AG20443 (cell line): Measurements from ENCODE around the gene BCHE.
"Not testable (repeated sequence)": the region's sequence is repeated elsewhere in the genome, so short reads cannot be mapped to it uniquely, and the experiment has no call there.

Experiments used
- DNase-seq: peaks from one replicate; pipeline ENCODE4 v3.0.0; 2012; ENCODE audit warnings: low spot score, mixed read lengths

Gene BCHE

DNA sequence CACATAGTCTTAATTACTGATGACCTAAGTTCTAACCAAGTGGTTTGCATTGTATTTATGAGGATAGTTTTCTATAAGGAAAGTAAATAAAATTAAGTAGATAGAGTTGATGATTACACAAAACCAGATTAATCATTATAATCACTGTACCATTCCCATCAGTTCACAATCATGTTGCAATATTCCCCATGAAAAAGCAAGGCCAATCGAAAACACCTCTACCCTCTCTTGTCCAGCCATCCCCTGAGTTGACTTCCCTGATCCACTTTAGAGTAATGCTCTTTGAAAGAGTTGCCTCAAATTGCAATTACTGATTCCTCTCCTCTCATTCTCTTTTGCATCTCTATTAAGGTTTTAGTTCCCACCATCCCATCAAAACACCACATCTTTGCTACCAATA lies 21.0 kb downstream of the BCHE start:
- DNase-seq: no peak

DNA sequence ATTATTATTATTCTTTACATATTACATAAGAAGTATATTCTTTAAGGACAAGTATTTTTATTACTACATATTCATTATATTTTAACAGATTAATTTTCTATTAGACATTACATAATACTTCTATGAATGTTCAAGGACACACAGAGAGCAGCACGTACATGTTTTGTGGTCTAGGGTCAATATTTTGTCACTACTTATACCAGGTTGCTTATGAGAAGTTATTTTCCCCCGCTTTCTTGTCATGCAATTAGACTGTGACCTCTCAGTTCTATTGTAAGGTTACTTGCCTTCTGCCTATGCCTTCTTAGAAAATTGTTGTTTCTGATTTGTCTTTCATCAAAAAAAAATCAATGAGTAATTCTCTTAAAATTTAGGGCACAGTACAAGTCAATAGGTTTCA lies 21.5 kb downstream of the BCHE start:
- DNase-seq: no peak

GRCh38 chr3:165814380-165814779 lies 22.8 kb downstream of the BCHE start:
- no peak for DNase-seq

DNA sequence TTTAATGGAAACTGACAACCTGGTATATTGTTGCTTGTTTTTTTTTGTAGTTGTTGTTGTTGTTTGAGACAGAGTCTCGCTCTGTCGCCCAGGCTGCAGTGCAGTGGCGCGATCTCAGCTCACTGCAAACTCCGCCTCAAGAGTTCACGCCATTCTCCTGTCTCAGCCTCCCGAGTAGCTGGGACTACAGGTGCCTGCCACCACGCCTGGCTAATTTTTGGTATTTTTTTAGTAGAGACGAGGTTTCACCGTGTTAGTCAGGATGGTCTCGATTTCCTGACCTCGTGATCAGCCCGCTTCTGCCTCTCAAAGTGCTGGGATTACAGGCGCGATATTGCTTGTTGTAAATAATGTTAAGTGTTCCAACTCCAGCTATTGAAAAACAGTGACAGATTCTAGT lies 29.3 kb downstream of the BCHE start:
- DNase-seq: not testable (repeated sequence)

- DNase-seq: no peak
Observed at GRCh38 chr3:165805946-165806561, 31.2 kb downstream of the BCHE start.

DNA sequence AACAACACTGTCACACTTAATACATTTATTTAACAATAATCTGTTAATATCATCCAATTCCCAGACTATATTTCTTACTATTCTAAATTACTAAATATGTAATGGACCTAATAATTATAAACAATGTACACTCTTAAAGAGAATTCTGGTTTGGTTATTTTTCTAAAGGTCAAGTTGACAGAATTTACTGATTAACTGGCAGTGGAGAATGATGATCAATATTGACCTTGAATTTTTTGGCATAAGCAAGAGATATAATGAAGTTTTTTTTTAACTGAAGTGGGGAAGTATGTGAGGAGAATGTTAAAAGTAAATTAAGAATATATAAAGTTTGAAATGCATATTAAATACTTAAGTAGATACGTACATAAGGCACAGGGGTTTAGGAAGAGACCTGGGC lies 33.8 kb downstream of the BCHE start:
- no peak for DNase-seq

GRCh38 chr3:165800970-165801369 lies 36.3 kb downstream of the BCHE start:
- no peak for DNase-seq

- DNase-seq: no peak
Observed at GRCh38 chr3:165799026-165799425, 38.2 kb downstream of the BCHE start.

DNA sequence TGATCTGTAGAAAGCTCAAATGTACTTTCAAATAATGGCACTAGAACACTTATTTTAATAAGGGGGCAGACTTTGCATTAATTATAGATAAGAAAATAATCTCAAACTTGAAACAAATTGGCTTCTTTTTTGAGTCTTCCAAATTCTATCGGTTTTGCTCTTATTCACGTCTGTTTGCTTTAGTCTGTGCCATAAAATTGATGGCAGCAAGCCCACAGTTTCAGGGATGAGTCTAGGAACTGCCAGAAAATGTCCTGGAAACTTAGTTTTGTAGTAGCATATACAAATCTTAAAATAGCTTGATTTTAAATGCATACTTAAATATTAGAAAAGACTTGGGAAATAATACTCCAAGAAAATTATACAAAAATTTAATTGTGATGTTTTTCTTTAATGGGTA lies 39.7 kb downstream of the BCHE start:
- no peak for DNase-seq

DNA sequence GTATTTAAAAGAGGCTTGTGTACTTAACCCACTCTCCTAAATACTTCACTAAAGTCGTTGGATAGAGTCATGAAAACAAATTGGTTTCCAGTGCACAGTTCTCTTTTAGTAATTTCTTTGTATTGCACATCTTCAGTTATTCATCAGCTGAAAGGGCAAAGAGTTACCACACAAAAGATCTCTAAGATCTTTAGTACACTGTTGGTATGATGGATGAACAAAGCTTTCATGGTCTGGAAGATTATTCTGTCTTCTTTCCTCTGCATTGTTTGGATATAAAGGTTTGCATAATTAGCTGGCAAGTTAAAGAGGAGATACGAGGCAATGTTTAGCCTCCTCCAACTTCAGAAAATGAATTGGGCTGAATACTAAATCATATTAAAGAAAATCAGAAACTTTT lies 40.5 kb downstream of the BCHE start:
- no peak for DNase-seq

GRCh38 chr3:165788531-165788930 lies 48.7 kb downstream of the BCHE start:
- no peak for DNase-seq

GRCh38 chr3:165786013-165786412 lies 51.2 kb downstream of the BCHE start:
- no peak for DNase-seq

DNA sequence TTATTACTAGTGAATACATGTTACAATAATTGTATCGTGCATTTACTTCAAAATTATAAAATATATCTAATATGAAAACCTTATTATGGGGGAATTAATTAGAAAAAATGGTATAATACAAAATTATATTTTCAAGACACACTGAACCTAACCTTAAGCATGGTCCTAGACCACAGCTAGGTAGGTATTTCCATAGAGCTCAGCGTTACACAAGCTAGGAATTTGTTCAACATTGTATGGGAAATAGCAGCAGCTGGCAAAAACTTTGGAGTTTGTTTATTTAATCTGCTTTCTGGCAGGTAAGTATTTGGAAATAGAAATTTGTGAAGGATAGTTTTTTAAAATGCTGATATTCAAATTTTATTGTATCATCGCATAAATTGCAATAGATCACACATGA lies 52.9 kb downstream of the BCHE start:
- DNase-seq: no peak

- DNase-seq: no peak
Observed at GRCh38 chr3:165783383-165783782, 53.8 kb downstream of the BCHE start.

GRCh38 chr3:165778891-165779290 lies 58.3 kb downstream of the BCHE start:
- DNase-seq: no peak

DNA sequence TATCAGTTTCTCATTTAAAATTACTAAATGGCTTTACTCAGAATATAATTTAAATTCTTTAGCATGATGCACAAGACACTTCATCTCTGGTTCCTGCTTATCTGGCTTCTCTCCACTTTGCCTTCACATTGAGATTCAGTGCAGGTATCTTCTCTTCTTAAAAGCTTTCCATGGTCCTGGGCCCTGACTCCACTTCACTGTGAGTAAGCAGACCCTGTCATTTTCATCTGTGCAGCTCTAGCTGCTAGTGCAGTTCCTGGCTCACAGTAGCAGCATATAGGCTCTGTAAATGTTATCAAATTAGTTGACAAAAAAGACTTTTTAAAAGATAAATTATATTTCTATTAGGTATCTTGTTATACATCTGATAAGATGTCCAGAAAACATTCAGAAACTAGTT lies 58.8 kb downstream of the BCHE start:
- DNase-seq: no peak

- no peak for DNase-seq
Observed at GRCh38 chr3:165775824-165776223, 61.4 kb downstream of the BCHE start.

GRCh38 chr3:165770781-165771180 lies 66.4 kb downstream of the BCHE start:
- DNase-seq: no peak

GRCh38 chr3:165768680-165769079 lies 68.5 kb downstream of the BCHE start:
- DNase-seq: no peak

DNA sequence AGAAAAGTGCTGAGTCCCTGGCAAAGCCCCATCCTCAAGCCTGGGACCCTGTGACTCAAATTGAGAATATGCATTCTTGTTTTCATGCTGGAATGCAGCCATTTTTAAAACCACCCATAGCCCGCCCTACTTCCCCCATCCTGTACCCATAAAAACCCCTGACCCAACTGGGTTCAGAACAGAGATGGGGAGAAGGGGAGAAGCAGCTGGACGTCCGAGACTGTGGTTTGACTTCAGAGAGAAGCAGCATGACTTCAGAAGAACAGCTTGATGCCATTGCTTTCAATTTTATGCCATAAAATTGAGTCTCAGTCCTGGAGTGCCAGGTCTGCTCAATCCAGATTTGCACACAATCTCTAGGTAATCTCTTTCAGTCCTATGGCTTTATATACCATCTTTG lies 78.2 kb downstream of the BCHE start:
- DNase-seq: no peak

GRCh38 chr3:165755571-165755970 lies 81.7 kb downstream of the BCHE start:
- no peak for DNase-seq

DNA sequence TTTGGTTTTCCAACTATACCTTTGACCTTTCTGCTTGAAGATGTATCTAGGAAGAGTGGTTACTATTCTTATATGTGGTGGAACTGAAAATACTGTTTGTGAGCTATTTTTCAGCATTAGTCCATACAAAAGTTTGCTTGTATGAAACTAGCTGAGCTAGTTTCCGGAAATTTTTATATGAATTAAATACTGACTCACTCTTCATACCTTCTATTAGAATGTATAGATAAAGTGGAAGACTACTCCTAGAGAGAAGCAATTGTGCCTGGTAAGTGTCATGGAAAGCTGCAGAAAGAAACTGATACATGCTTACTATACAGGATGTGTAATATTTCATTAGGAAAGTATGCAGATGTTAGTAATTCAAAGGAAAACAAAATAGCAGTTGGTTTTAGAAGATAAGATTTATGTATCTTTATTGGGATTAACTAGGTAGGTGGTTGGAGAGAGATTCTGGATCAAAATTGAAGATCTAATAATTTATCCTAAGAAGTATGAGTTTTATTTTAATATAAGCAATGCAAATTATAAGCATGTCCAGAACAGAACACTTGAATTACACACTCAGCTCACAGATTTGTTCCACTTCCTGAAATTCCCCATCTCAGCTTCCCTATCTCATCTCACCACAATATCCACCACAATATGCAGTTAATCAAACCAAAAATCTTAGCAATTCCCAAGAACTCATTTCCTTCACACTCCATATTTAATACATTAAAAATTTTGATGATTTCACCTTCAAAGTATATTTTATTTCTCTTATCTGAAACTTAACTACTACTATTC lies 82.8 kb downstream of the BCHE start:
- no peak for DNase-seq

GRCh38 chr3:165753560-165753959 lies 83.7 kb downstream of the BCHE start:
- DNase-seq: no peak

- DNase-seq: no peak
Observed at GRCh38 chr3:165751637-165752036, 85.6 kb downstream of the BCHE start.
